GM12872 (cell line): ENCODE measurements around the gene NOTCH3.

Source experiments
- CTCF ChIP-seq: IDR thresholded peaks from 3 replicates; pipeline ENCODE4 v1.5.1; 2011; ENCODE audit warnings: low read depth, mild to moderate bottlenecking, low read length, moderate library complexity; ENCODE audit not compliant: insufficient read depth

Gene NOTCH3

GRCh38 chr19:15136234-15136954 lies 64.4 kb downstream of the NOTCH3 start:
- no peak for TF ChIP-seq CTCF

- TF ChIP-seq CTCF: no peak
Observed at GRCh38 chr19:15129856-15130585, 70.8 kb downstream of the NOTCH3 start.

GRCh38 chr19:15128162-15128770 lies 72.5 kb downstream of the NOTCH3 start:
- TF ChIP-seq CTCF: no peak

GRCh38 chr19:15126131-15126910 lies 74.5 kb downstream of the NOTCH3 start:
- no peak for TF ChIP-seq CTCF

- no peak for TF ChIP-seq CTCF
Observed at GRCh38 chr19:15125232-15126067, 75.3 kb downstream of the NOTCH3 start.

- TF ChIP-seq CTCF: no peak
Observed at GRCh38 chr19:15124572-15125231, 76.1 kb downstream of the NOTCH3 start.
